Epithelial cell of prostate (primary cell): ENCODE results near the gene MAPK13.
"Not testable (repeated sequence)": the region's sequence is repeated elsewhere in the genome, so short reads cannot be mapped to it uniquely, and the experiment has no call there.

Experiments
- DNase-seq: peaks from one replicate; pipeline ENCODE4 v3.0.0-alpha.2; 2011; ENCODE audit warnings: low read depth, low spot score
- H3K27ac ChIP-seq: fragments of 450-650 bp; 2 replicates; pipeline ENCODE4 v1.5.1; 2017; ENCODE audit warnings: mild to moderate bottlenecking

The MAPK13 gene

GRCh38 chr6:36129941-36130666 is at the start of gene MAPK13:
TSS of gene MAPK13 (plus strand) at chr6:36130513. CDS start at chr6:36130583, 70 bp downstream.
- no peak for DNase-seq
- peak within 1 kb of the TSS; percentile 87 for H3K27ac ChIP-seq

DNA sequence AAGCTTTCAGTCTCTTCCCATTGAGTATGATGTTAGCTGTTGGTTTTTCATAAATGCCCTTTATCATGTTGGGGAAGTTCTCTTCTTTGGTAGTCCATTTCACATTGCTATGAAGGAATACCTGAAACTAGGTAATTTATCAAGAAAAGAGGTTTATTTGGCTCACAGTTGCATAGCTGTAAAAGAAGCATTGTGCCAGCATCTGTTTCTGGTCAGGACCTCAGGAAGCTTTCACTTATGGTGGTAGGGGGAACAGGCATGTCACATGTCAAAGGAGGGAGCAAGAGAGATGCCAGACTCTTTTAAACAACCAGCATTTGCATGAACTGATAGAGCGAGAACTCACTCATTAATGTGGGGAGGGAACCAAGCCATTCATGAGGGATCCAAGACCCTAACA is 48.0 kb upstream of the MAPK13 start:
- DNase-seq, result no peak
- H3K27ac ChIP-seq, result no peak overlapping the region

- DNase-seq, result no peak
These were observed 46.9 kb upstream of the MAPK13 start for GRCh38 chr6:36083446-36083845.

GRCh38 chr6:36088204-36088603 is 42.1 kb upstream of the MAPK13 start:
- not testable (repeated sequence) for H3K27ac ChIP-seq, DNase-seq

More at GRCh38 chr6:36083446-36083845, 46.9 kb upstream of the MAPK13 start:
- no peak overlapping the region for H3K27ac ChIP-seq

- no peak for DNase-seq
- H3K27ac ChIP-seq, result no peak overlapping the region
These were observed 41.3 kb upstream of the MAPK13 start for GRCh38 chr6:36089048-36089447.

DNA sequence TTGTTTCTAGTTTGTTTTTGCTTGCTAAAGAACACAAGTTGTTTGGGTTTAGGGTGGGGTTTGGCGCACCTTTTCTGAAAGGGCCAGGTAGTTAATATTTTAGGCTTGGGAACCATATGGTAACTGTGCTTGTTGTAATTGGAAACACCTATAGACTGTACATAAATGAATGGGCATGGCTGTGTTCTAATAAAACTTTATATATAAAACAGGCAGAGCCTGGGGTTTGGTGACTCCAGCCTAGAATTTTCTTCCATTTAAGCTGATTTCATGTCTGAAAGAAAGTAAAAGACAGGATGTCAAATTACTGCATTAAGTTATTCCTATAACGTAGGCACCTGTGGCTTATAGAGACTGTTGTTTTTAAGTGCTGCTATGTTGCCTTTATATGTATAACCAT is 36.1 kb upstream of the MAPK13 start:
- peak overlapping the region; percentile 47 for H3K27ac ChIP-seq

GRCh38 chr6:36094753-36095496 is 35.4 kb upstream of the MAPK13 start:
- H3K27ac ChIP-seq, result peak overlapping the region; percentile 47
- DNase-seq, result no peak

More for the DNA sequence above, 36.1 kb upstream of the MAPK13 start:
- DNase-seq, result no peak

- no peak for DNase-seq
- no peak overlapping the region for H3K27ac ChIP-seq
These were observed 34.6 kb upstream of the MAPK13 start for GRCh38 chr6:36095497-36096391.

DNA sequence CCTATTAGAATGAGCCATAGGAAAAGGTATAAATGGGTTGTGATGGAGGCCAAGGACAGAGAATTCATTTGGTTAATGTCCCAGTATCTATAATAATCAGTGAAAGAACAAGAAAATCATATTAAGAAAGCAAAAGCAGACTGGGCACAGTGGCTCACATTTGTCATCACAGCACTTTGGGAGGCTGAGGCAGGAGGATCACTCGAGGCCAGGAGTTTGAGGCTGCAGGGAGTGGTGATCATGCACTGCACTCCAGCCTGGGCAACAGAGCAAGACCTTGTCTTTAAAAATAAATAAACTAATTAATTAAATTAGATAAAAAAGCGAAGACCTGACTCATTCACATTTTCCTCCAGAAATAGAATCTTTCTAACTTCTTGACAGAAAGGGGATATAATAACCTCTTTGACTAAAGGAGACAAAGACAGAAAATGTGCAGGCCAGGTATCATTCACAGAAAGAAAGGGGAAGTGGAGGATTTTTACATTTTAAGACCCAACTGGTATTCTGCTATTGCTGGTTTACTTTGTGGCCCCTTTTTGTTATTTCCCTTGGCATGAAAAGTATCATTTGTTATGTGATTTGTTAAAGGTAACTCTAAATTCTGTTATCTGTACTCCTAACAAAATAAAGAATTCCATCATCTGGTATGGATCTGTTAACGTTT is 31.9 kb upstream of the MAPK13 start:
- no peak for DNase-seq
- no peak overlapping the region for H3K27ac ChIP-seq

DNA sequence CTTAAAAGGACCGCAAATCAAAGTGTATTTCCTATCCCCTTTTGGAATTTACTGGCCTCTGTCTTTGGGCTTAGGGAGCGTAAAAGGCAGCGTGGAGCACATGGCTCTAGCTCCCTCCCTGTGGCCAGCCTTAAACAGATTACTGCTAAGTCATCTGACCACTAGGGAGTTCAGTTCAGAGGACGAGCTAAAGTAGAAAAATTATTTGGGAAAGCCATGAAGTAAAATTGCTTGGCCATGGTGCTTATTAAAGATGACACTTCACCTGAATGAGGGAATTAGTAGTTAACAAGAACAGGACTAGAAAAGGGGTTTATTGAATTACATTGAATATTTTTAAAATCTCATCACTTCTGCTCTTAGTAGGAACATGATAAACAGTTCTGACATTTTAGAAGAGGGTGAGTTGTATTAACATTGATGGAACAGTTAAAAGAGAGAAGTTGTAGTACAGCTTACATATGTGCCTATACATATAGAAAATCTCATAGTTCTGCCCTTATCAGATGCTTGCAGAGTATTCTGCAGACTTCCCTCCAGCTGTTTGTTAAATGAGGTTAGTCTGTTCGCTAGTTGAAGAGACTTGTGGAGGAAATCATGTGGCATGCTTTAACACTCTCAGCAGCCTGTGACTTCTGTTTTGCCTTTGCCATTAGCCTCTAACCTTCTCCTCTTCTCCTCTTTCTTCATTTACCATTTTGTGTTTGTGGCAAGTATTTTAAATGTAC is 31.2 kb upstream of the MAPK13 start:
- no peak overlapping the region for H3K27ac ChIP-seq
- DNase-seq, result no peak

- DNase-seq, result no peak
- H3K27ac ChIP-seq, result no peak overlapping the region
These were observed 30.3 kb upstream of the MAPK13 start for GRCh38 chr6:36099869-36100483.

DNA sequence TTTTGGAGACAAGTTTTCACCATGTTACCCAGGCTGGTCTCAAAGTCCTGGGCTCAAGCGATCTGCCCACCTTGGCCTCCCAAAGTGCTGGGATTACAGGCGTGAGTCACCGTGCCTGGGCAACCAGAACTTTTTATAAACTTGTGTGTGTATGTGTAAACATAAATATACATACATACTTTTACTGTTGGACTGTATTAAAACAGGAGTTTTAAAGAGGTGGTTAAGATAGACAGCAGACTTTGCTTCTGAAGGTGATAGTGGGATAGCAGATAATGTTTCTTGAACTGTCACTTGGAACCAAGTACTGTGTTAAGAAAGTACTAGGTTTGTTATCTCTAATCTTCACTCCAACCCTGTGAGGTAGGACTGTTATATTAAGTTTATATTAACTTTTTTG is 28.6 kb upstream of the MAPK13 start:
- no peak for DNase-seq
- H3K27ac ChIP-seq, result no peak overlapping the region

GRCh38 chr6:36102853-36103252 is 27.5 kb upstream of the MAPK13 start:
- no peak overlapping the region for H3K27ac ChIP-seq
- DNase-seq, result no peak

DNA sequence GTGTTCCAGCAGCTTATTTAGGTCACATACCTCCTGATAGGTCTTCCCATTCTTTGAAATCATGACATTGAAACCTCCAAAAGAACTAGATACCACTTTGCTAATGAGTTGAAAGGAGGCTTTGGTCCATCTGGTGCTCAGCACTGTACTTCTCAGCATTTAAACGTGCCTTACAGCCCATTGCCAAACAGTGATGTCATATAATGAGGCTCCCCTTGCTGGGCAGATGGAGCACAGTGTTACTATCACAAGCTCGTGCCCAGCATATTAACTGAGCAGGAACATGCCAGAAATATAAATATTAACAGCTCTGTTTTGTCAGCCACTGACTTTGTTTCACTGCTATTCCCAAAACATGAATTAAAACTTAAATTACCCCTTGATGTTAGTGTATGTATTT is 25.5 kb upstream of the MAPK13 start:
- no peak overlapping the region for H3K27ac ChIP-seq
- DNase-seq, result no peak

DNA sequence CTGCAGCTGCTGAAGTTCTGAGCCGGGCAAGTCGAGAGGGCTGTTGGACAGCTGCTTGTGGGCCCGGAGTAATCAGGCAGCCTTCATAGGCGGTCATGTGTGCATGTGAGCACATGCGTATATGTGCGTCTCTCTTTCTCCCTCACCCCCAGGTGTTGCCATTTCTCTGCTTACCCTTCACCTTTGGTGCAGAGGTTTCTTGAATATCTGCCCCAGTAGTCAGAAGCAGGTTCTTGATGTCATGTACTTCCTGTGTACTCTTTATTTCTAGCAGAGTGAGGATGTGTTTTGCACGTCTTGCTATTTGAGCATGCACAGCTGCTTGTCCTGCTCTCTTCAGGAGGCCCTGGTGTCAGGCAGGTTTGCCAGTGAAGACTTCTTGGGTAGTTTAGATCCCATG is 21.2 kb upstream of the MAPK13 start:
- DNase-seq, result no peak
- H3K27ac ChIP-seq, result no peak overlapping the region

- no peak overlapping the region for H3K27ac ChIP-seq
- no peak for DNase-seq
These were observed 20.3 kb upstream of the MAPK13 start for GRCh38 chr6:36110050-36110449.

DNA sequence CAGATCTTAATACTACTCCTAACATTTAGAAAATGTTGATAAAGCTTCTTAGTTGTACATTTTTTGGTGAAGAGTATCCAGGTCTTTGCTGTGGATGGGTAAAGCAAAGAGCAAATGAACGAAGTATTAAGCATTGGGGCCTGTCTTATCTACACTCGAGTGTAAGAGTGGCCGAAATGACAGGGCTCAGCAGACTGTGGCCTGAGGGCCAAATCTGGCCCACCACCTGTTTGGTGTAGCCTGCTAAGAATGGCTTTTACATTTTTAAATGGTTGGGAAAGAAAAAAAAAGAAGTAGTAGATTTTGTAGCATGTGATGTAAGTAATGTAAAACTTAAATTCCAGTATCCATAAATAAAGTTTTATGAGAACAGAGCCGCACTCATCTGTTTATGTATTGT is 19.4 kb upstream of the MAPK13 start:
- DNase-seq, result no peak
- H3K27ac ChIP-seq, result no peak overlapping the region

- no peak overlapping the region for H3K27ac ChIP-seq
- no peak for DNase-seq
These were observed 18.8 kb upstream of the MAPK13 start for GRCh38 chr6:36111526-36111925.

DNA sequence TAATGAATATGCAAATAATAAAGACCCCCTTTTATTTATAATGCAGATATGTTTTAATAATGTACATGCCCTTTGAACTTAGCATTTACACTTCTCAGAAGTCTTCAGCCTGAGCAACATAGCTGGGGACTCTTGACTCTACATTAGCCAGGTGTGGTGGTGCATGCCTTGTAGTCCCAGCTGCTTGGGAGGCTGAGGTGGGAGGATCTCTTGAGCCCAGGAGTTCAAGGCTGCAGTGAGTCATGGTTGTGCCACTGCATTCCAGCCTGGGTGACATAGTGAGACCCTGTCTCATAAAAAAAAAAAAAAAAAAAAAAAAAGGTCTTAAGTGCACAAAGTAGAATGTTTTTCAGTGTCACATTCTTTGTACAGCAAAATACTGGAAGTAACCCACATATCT is 17.3 kb upstream of the MAPK13 start:
- DNase-seq, result no peak
- no peak overlapping the region for H3K27ac ChIP-seq
